ENCODE measurements around the gene SIRT7.
A peak's percentile ranks its signal among the peaks of the same experiment; 100 is the strongest.

Gene SIRT7

GRCh38 chr17:81910840-81911276, 7.1 kb downstream of the SIRT7 start:
- Histone ChIP-seq H2AK5ac (ENCODE audit: low read length) (peak overlapping the region; percentile 69), H3K27ac (ENCODE audit: low read depth, low read length) (peak overlapping the region; percentile 48), H3K79me2 (ENCODE audit: control insufficient read depth, insufficient read depth, low read length, poor library complexity) (peaks cover 4% of the 10 kb centered on the region), H3K4me1 (ENCODE audit: control insufficient read depth in 1 of 2, insufficient read depth in 2 of 2, low read length in 2 of 2) (peaks cover 6% of the 10 kb centered on the region in 2 experiments), H3K27me3 (ENCODE audit: insufficient read depth, low read length) (no peaks in the 10 kb centered on the region), H3K23ac (ENCODE audit: low read length) (no peak overlapping the region), H3K4ac (ENCODE audit: low read depth, low read length) (no peak overlapping the region), H3K9ac (ENCODE audit: low read length) (peak overlapping the region; percentile 79), H4K12ac (ENCODE audit: low read depth, low read length) (peak overlapping the region; percentile 32), H3K36me3 (ENCODE audit: control insufficient read depth in 1 of 2, insufficient read depth in 2 of 2, low read length in 2 of 2) (peaks cover 74 to 75% of the 10 kb centered on the region in 2 experiments), H3K14ac (ENCODE audit: low read length) (peak overlapping the region; percentile 72), H4K8ac (ENCODE audit: low read depth, low read length) (peak overlapping the region; percentile 43), H3K4me2 (ENCODE audit: low read length) (peak overlapping the region; percentile 95), H3K9me3 (ENCODE audit: insufficient read depth, low read depth, low read length) (no peaks in the 10 kb centered on the region), H4K91ac (ENCODE audit: low read depth, low read length) (peak overlapping the region; percentile 67), H2AFZ (ENCODE audit: insufficient read depth, low read length, poor library complexity) (peak overlapping the region; percentile 54), H2BK12ac (ENCODE audit: low read length) (no peak overlapping the region), H2BK5ac (ENCODE audit: low read depth, low read length, poor library complexity) (peak overlapping the region; percentile 46), H3K18ac (ENCODE audit: low read length) (peak overlapping the region; percentile 76), H3K79me1 (ENCODE audit: low read length) (peaks cover 3% of the 10 kb centered on the region), H2BK120ac (ENCODE audit: insufficient read depth, low read length, poor library complexity) (peak overlapping the region; percentile 59), H3K4me3 (ENCODE audit: low read depth, low read length) (peak overlapping the region; percentile 94)
- WGBS (ENCODE audit: extremely low coverage, insufficient coverage, insufficient read length) = no CpG with 5 or more reads among the region's 55 CpGs
- no peak for DNase-seq

GRCh38 chr17:81909966-81910839, 7.8 kb downstream of the SIRT7 start:
- H3K79me2 ChIP-seq (ENCODE audit: control insufficient read depth, insufficient read depth, low read length, poor library complexity) = peaks cover 4% of the 10 kb centered on the region
- peak overlapping the region; percentile 11 for H3K4ac ChIP-seq (ENCODE audit: low read depth, low read length)
- no peak overlapping the region for H3K23ac ChIP-seq (ENCODE audit: low read length)
- peak in 1 of 2 donors; percentile 78 for DNase-seq
- WGBS (ENCODE audit: extremely low coverage, insufficient coverage, insufficient read length) = no CpG with 5 or more reads among the region's 23 CpGs
- H4K8ac ChIP-seq (ENCODE audit: low read depth, low read length) = no peak overlapping the region
- H3K9ac ChIP-seq (ENCODE audit: low read length) = peak overlapping the region; percentile 79
- H3K4me1 ChIP-seq (ENCODE audit: control insufficient read depth in 1 of 2, insufficient read depth in 2 of 2, low read length in 2 of 2) = peaks cover 6% of the 10 kb centered on the region in 2 experiments
- H2AFZ ChIP-seq (ENCODE audit: insufficient read depth, low read length, poor library complexity) = peak overlapping the region; percentile 1
- H3K4me2 ChIP-seq (ENCODE audit: low read length) = peak overlapping the region; percentile 95
- H4K12ac ChIP-seq (ENCODE audit: low read depth, low read length) = no peak overlapping the region
- H3K27ac ChIP-seq (ENCODE audit: low read depth, low read length) = peak overlapping the region; percentile 48
- H3K4me3 ChIP-seq (ENCODE audit: low read depth, low read length) = peak overlapping the region; percentile 94
- peak overlapping the region; percentile 72 for H3K14ac ChIP-seq (ENCODE audit: low read length)
- peaks cover 74 to 75% of the 10 kb centered on the region in 2 experiments for H3K36me3 ChIP-seq (ENCODE audit: control insufficient read depth in 1 of 2, insufficient read depth in 2 of 2, low read length in 2 of 2)
- no peak overlapping the region for H2AK5ac ChIP-seq (ENCODE audit: low read length)
- peaks cover 3% of the 10 kb centered on the region for H3K79me1 ChIP-seq (ENCODE audit: low read length)
- no peak overlapping the region for H3K18ac ChIP-seq (ENCODE audit: low read length)
- no peaks in the 10 kb centered on the region for H3K27me3 ChIP-seq (ENCODE audit: insufficient read depth, low read length)
- H3K9me3 ChIP-seq (ENCODE audit: insufficient read depth, low read depth, low read length) = no peaks in the 10 kb centered on the region
- peak overlapping the region; percentile 67 for H4K91ac ChIP-seq (ENCODE audit: low read depth, low read length)
- H2BK5ac ChIP-seq (ENCODE audit: low read depth, low read length, poor library complexity) = no peak overlapping the region
- peak overlapping the region; percentile 59 for H2BK120ac ChIP-seq (ENCODE audit: insufficient read depth, low read length, poor library complexity)
- no peak overlapping the region for H2BK12ac ChIP-seq (ENCODE audit: low read length)

GRCh38 chr17:81909231-81909630, 8.7 kb downstream of the SIRT7 start:
- H2BK120ac ChIP-seq (ENCODE audit: insufficient read depth, low read length, poor library complexity) = no peak overlapping the region
- H3K4me1 ChIP-seq (ENCODE audit: control insufficient read depth in 1 of 2, insufficient read depth in 2 of 2, low read length in 2 of 2) = peaks cover 6% of the 10 kb centered on the region in 2 experiments
- DNase-seq = no peak
- H3K79me1 ChIP-seq (ENCODE audit: low read length) = peaks cover 3% of the 10 kb centered on the region
- no CpG with 5 or more reads among the region's 12 CpGs for WGBS (ENCODE audit: extremely low coverage, insufficient coverage, insufficient read length)
- no peak overlapping the region for H3K27ac ChIP-seq (ENCODE audit: low read depth, low read length)
- no peak overlapping the region for H4K12ac ChIP-seq (ENCODE audit: low read depth, low read length)
- no peak overlapping the region for H3K4me2 ChIP-seq (ENCODE audit: low read length)
- no peak overlapping the region for H3K9ac ChIP-seq (ENCODE audit: low read length)
- no peak overlapping the region for H2AK5ac ChIP-seq (ENCODE audit: low read length)
- no peak overlapping the region for H4K8ac ChIP-seq (ENCODE audit: low read depth, low read length)
- H3K27me3 ChIP-seq (ENCODE audit: insufficient read depth, low read length) = no peaks in the 10 kb centered on the region
- peak overlapping the region; percentile 3 for H3K18ac ChIP-seq (ENCODE audit: low read length)
- H4K91ac ChIP-seq (ENCODE audit: low read depth, low read length) = no peak overlapping the region
- H3K36me3 ChIP-seq (ENCODE audit: control insufficient read depth in 1 of 2, insufficient read depth in 2 of 2, low read length in 2 of 2) = peaks cover 74 to 75% of the 10 kb centered on the region in 2 experiments
- H3K9me3 ChIP-seq (ENCODE audit: insufficient read depth, low read depth, low read length) = no peaks in the 10 kb centered on the region
- H2BK5ac ChIP-seq (ENCODE audit: low read depth, low read length, poor library complexity) = no peak overlapping the region
- no peak overlapping the region for H2BK12ac ChIP-seq (ENCODE audit: low read length)
- peaks cover 4% of the 10 kb centered on the region for H3K79me2 ChIP-seq (ENCODE audit: control insufficient read depth, insufficient read depth, low read length, poor library complexity)
- no peak overlapping the region for H3K14ac ChIP-seq (ENCODE audit: low read length)
- H2AFZ ChIP-seq (ENCODE audit: insufficient read depth, low read length, poor library complexity) = no peak overlapping the region
- H3K4ac ChIP-seq (ENCODE audit: low read depth, low read length) = no peak overlapping the region
- no peak overlapping the region for H3K23ac ChIP-seq (ENCODE audit: low read length)
- H3K4me3 ChIP-seq (ENCODE audit: low read depth, low read length) = no peak overlapping the region

- no peak overlapping the region for H2AK5ac ChIP-seq (ENCODE audit: low read length)
- H4K12ac ChIP-seq (ENCODE audit: low read depth, low read length) = no peak overlapping the region
- no peak overlapping the region for H3K4me3 ChIP-seq (ENCODE audit: low read depth, low read length)
- no peak overlapping the region for H3K14ac ChIP-seq (ENCODE audit: low read length)
- H3K4me2 ChIP-seq (ENCODE audit: low read length) = no peak overlapping the region
- no peak overlapping the region for H3K27ac ChIP-seq (ENCODE audit: low read depth, low read length)
- H3K4ac ChIP-seq (ENCODE audit: low read depth, low read length) = no peak overlapping the region
- H4K8ac ChIP-seq (ENCODE audit: low read depth, low read length) = no peak overlapping the region
- no peaks in the 10 kb centered on the region for H3K27me3 ChIP-seq (ENCODE audit: insufficient read depth, low read length)
- no peak overlapping the region for H2AFZ ChIP-seq (ENCODE audit: insufficient read depth, low read length, poor library complexity)
- H3K9ac ChIP-seq (ENCODE audit: low read length) = no peak overlapping the region
- H3K79me1 ChIP-seq (ENCODE audit: low read length) = peaks cover 3% of the 10 kb centered on the region
- H2BK5ac ChIP-seq (ENCODE audit: low read depth, low read length, poor library complexity) = no peak overlapping the region
- DNase-seq = no peak
- peaks cover 6% of the 10 kb centered on the region in 2 experiments for H3K4me1 ChIP-seq (ENCODE audit: control insufficient read depth in 1 of 2, insufficient read depth in 2 of 2, low read length in 2 of 2)
- H3K36me3 ChIP-seq (ENCODE audit: control insufficient read depth in 1 of 2, insufficient read depth in 2 of 2, low read length in 2 of 2) = peaks cover 74 to 75% of the 10 kb centered on the region in 2 experiments
- H3K18ac ChIP-seq (ENCODE audit: low read length) = no peak overlapping the region
- H3K9me3 ChIP-seq (ENCODE audit: insufficient read depth, low read depth, low read length) = no peaks in the 10 kb centered on the region
- no peak overlapping the region for H2BK120ac ChIP-seq (ENCODE audit: insufficient read depth, low read length, poor library complexity)
- H3K79me2 ChIP-seq (ENCODE audit: control insufficient read depth, insufficient read depth, low read length, poor library complexity) = peaks cover 4% of the 10 kb centered on the region
- no peak overlapping the region for H3K23ac ChIP-seq (ENCODE audit: low read length)
- H4K91ac ChIP-seq (ENCODE audit: low read depth, low read length) = no peak overlapping the region
- no peak overlapping the region for H2BK12ac ChIP-seq (ENCODE audit: low read length)
- WGBS (ENCODE audit: extremely low coverage, insufficient coverage, insufficient read length) = no CpG with 5 or more reads among the region's 11 CpGs
Measured at GRCh38 chr17:81908793-81909192, 9.2 kb downstream of the SIRT7 start.
